VCaP (cell line): ENCODE data around the gene GRID2.

Experiments used
- H3K27ac ChIP-seq: fragments of 450-650 bp; 2 replicates; pipeline ENCODE4 v1.5.1; 2017
- TF ChIP-seq, protein P1 (sequence below): fragments of 450-650 bp; conservative IDR thresholded peaks from 2 replicates; pipeline ENCODE4 v1.5.1; 2017; ENCODE audit warnings: mild to moderate bottlenecking, moderate library complexity

Gene GRID2

DNA sequence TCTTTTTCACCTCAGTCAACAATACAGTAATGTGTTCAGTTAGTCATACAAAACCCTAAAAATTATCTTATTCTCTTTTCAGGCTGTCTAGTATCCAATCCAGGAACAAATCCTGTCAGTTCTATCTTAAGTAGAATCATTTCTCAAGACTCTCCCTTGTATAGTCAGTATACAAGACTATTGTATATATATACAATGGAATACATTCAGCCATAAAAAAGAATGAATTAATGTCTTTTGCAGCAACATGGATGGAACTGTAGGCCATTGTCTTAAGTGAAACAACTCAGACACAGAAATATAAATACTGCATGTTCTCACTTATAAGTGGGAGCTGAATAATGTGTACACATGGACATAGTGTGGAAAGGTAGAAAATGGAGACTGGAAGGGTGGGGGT lies 1023.6 kb downstream of the GRID2 start:
- H3K27ac ChIP-seq: no peak overlapping the region
- TF ChIP-seq, protein P1, sequence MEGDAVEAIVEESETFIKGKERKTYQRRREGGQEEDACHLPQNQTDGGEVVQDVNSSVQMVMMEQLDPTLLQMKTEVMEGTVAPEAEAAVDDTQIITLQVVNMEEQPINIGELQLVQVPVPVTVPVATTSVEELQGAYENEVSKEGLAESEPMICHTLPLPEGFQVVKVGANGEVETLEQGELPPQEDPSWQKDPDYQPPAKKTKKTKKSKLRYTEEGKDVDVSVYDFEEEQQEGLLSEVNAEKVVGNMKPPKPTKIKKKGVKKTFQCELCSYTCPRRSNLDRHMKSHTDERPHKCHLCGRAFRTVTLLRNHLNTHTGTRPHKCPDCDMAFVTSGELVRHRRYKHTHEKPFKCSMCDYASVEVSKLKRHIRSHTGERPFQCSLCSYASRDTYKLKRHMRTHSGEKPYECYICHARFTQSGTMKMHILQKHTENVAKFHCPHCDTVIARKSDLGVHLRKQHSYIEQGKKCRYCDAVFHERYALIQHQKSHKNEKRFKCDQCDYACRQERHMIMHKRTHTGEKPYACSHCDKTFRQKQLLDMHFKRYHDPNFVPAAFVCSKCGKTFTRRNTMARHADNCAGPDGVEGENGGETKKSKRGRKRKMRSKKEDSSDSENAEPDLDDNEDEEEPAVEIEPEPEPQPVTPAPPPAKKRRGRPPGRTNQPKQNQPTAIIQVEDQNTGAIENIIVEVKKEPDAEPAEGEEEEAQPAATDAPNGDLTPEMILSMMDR: no peak

DNA sequence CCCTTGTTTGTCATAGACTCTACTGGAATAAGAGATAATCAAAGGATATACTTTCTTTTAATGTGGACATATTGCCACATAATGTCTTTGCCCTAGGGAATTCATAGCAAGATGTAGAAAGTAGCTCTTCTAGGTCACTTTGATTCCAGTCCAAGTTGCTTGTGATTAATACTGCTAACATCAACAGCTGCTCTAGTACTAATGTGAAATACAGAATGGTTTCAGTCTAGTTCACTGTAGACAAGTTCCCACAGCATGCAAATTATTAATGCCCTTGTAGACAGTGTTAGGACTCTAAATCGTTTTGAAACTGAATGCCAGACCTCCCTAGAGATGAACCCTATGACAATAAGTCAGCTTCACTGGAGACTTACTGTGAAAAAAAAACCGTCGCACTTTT lies 1030.2 kb downstream of the GRID2 start:
- no peak overlapping the region for H3K27ac ChIP-seq
- TF ChIP-seq, protein P1: no peak

DNA sequence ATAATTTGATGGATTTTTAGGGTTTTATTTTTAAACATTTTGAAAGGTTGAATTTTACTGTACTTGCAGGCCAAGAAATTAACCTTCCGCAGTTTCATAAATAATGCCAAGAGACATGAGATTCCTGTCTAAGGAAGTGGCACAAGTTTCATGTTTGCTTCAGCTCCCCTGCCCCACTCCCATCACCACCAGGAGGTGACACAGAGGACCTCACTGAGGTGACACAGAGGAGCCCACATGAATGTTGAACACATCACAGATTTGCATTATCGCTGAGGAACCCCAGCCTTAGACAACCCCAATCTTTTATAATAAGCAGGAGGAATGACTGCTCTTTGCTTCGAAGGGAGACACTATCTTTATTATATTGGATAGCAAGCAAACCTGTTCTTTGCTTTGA lies 1033.4 kb downstream of the GRID2 start:
- TF ChIP-seq, protein P1: no peak
- no peak overlapping the region for H3K27ac ChIP-seq

DNA sequence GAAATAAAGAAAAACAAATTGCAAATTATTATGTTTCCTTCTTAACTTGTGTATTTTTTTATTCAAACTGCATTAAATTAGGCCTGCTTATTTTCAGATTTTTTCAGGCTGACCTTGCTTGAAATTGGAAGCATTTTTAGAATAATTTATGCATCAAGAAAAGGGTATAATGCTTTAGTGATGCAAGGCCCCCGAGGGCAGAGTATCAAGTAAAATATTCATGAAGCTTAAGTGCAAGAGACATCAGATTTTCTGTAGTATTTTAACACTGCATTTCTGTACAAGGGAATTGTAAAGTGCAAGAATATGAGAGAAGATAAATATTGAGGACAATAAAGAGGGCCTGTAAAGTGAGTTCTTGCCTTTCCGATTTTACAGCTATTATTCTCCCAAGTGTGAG lies 1039.0 kb downstream of the GRID2 start:
- no peak overlapping the region for H3K27ac ChIP-seq
- TF ChIP-seq, protein P1: no peak

DNA sequence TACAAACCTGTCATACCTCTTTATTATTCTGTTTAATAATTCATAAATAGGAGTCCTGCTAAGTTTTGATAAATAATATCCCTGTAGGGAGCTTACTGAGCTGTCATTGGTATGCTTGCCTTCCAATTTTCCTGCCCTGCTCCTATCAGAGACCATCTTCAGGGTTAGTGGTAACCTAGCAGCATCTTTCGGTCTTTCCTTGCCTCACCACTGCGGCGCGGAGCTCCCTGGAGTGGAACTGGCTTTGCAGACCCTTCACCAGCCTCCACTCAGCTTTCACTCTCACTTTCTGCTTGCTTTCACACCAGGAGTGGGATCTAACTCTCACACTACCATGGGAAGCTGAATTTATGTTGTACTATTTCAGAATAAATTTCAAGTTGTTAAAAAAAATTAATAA lies 1043.1 kb downstream of the GRID2 start:
- TF ChIP-seq, protein P1: no peak
- no peak overlapping the region for H3K27ac ChIP-seq

- H3K27ac ChIP-seq: no peak overlapping the region
- TF ChIP-seq, protein P1: no peak
Measured at GRCh38 chr4:93348896-93349295, 1045.1 kb downstream of the GRID2 start.

DNA sequence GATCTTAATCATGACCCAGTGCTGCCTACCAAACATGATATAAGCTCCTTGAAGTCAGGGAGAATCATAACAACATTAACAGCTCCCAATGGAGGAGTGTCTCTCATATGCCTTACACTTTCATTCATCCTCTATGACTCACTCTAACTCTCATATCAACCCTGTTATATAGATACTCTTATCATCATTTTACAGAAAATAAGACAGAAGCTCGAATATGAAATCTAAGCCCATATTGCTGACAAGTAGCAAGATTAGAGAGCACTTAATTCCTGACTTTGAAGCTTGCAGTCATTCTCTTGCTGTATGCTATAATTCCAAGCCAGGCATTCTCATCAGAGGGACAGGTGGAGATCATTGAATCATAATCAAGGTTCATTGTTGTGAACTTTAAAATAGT lies 1048.1 kb downstream of the GRID2 start:
- TF ChIP-seq, protein P1: no peak
- H3K27ac ChIP-seq: no peak overlapping the region

DNA sequence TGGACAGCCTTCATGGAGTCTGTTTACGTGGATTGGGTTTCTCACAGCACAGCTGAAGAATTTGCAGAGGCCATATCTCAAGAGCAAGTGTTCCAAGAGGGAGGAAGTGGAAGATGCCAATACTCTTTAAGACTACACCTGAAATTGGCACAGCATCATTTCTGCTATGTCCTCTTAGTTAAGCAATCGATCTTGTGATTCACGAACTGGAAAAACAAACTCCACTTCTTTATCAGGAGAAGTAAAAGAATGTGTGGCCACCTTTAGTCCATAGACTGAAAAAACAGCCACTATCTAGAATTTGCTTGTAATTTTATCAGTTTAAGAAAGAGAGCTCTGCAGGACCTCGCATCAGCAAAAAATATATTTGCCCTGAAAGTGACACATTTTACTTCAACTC lies 1051.6 kb downstream of the GRID2 start:
- TF ChIP-seq, protein P1: no peak
- no peak overlapping the region for H3K27ac ChIP-seq
